ENCODE results near the gene HDAC11.

DNA sequence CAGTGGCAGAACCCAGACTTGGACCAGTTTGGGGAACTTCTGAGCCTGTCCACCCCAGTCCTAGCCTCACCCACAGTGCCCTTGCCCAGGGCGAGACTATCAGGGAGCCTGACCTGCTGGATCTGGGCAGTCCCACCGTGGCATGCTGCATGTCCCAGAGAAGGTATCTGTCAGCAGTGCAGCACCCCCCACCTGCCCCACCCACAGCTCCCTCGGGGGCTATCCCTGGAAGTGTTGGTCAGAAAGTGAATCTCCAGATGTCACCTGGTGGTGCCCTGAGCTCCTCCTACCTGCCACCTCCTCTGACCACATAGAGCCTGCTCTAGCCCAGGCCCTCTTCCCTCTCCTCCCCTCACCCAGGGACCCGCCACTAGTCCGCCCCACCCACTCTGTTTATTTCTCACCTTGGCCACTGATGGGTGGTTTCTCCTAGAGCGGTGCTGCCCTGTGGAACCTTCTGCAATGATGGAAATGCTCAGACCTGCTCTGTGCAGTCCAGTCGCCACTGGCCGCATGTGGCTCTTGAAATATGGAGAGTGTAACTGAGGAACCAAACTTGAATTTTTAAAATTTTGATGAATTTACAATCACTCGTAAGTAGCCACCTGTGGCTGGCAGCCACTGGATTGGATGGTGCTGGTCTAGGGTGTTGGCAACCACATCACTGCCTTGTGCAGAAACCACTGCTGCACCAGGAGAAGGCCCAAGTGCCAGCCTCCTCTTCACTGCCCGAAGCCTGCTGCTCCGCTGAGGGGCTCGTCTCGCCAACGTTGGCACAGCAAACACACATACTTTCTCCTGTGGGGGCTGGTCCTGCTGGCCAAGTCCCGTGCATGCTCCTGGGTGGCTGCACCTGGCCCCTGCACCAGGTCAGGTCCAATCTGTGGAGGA is 13.1 kb downstream of the HDAC11 start:
- TF ChIP-seq, protein P1, sequence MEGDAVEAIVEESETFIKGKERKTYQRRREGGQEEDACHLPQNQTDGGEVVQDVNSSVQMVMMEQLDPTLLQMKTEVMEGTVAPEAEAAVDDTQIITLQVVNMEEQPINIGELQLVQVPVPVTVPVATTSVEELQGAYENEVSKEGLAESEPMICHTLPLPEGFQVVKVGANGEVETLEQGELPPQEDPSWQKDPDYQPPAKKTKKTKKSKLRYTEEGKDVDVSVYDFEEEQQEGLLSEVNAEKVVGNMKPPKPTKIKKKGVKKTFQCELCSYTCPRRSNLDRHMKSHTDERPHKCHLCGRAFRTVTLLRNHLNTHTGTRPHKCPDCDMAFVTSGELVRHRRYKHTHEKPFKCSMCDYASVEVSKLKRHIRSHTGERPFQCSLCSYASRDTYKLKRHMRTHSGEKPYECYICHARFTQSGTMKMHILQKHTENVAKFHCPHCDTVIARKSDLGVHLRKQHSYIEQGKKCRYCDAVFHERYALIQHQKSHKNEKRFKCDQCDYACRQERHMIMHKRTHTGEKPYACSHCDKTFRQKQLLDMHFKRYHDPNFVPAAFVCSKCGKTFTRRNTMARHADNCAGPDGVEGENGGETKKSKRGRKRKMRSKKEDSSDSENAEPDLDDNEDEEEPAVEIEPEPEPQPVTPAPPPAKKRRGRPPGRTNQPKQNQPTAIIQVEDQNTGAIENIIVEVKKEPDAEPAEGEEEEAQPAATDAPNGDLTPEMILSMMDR (IDR thresholded peaks at IDR 0.05): no peak
- no peak for TF ChIP-seq ZFX (IDR thresholded peaks at IDR 0.05; ENCODE audit: borderline replicate concordance)

Measured in 22Rv1 (cell line).